H54 (cell line): Measurements from ENCODE around the gene WNT7A.

Experiments
- DNase-seq: peaks from one replicate; pipeline ENCODE4 v3.0.0; 2011; ENCODE audit warnings: low spot score, mixed read lengths; ENCODE audit not compliant: insufficient read length
- FAIRE-seq: peaks from 3 replicates; lab custom pipeline; 2011; peaks lifted over from hg19 to GRCh38; lab: Jason Lieb, UNC
- POLR2A ChIP-seq: IDR thresholded peaks from 2 replicates; pipeline ENCODE4 v1.6.1; 2011; ENCODE audit warnings: low read depth, mild to moderate bottlenecking, low read length

The WNT7A gene

DNA sequence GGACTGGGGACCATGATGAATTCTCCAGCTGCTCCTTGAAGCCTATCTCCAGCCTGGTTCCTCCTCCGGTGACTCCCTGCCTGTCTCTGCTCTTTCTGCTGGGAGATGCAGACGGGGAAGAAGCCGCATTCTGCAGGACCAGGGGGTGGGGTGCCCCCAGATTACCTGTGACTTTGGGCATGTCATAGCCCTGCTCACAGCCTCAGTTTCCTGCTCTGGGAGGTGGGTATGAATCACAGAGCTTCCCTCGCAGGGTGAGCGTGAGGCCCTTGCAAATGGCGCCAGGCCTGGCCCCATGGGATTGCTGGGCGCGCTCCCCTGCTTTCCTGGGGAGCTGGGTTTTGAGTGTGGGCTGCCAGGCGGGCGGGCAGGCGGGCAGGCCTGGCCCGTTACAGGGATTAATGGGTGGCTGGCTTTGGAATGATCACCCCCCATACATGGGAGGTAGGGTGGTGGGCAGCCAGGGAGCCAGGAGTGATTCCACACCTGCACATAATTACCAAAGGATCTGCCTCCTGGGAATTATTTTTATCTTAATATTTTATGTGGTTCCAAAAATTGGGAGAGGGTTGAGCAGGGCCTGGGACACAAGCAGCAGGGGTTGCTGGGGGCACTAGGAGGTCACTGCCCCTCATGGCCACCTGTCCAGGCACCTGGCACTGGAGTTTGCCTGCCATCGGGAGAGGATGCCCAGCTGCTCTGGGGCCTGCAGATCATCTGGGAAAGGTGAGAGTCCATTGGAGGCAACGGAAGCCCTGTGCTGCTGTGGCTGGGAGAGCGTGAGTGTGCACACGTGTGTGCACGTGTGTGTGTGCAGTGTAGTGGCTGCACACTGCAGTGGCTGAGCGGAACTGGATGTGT is 106.8 kb downstream of the WNT7A start:
- DNase-seq (no peak), FAIRE-seq (no peak)
- TF ChIP-seq POLR2A, result no peak

DNA sequence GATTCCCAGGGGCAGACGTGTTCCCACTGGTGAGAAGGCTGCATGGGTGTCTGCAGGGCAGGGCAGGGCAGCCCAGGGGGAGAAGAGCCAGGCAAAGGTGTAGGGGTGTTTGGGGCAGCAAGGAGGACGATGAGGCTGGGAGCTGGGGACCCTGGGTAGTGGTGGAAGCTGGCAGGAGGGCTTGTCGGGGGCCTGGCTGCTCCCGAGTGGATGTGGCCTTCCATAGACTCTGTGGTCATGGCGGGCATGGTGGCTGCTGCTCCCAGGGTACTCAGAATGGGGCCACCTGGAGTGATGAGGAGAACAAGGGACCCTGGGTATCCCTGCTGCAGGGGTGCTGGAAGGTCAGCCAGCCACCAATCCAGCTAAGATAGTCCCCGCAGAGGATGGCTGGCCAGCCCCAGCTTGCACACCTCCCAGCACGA is 107.5 kb downstream of the WNT7A start:
- FAIRE-seq (no peak), DNase-seq (no peak)
- no peak for TF ChIP-seq POLR2A

DNA sequence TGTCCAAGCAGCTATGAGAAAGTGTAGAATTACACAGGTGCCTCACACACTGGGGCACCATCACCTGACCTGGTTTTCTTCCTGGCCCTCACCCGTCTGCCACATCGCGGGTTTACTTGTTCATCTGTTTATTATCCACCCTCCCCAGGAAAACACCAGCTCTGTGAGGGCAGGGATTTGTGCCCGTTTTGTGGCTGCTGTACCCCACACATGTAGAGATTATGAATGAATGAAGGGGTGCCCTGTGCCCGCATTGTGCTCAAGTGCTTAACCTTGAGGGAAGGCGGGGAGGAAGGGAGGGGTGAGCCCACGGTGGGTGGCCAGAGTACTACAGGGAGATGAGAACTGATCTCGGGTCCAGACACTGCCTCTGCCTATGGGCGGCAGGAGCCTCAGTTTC is 108.4 kb downstream of the WNT7A start:
- no peak for FAIRE-seq

DNA sequence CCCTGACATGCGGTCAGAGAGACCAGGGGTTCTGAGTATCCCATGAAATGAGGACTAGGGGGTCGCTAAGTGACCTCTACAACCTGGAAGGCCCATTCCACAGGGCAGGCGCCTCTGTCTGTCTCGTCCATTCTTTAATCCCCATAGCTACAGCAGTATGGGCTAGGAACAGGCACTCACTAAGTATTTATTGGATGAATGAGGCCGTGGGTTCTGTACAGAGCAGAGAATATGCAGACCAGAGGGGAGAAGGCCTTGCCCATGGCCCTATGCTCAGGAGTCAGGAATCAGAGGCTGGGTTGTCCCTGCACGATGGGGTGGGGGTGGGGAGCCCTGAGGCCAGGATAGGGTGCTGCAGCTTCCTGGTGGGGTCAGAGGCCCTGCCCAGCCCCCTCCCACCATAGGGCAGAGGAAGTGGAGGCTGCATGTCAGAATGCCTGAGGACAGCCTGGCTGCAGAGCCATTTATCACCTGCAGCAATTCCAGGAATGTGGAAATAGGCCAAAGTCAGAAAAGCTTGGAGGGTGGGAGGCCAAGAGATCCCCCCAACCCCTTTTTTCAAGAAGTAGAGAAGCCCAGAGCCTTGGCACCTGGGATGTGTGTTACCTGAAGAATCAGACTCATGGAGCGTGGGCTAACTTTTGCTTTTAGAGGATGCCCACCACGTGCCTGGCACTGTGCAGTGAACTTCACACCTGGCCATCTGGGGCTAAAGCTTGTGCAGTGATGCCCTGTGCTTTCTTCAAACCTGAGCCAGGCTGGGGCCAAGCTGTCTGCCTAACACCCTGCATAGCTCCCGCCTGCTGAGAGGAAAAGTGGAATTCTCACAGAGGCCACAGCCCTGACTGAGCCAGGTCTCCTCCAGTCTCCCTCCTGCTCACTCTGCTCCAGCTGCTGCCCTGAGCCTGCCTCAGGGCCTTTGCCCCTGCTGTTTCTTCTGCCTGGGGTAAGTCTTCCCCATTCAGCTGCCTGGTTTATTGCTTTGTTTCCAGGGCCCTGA is 109.4 kb downstream of the WNT7A start:
- no peak for TF ChIP-seq POLR2A
- DNase-seq, result no peak
- no peak for FAIRE-seq

More for the DNA sequence above, 108.4 kb downstream of the WNT7A start:
- no peak for TF ChIP-seq POLR2A
- no peak for DNase-seq

DNA sequence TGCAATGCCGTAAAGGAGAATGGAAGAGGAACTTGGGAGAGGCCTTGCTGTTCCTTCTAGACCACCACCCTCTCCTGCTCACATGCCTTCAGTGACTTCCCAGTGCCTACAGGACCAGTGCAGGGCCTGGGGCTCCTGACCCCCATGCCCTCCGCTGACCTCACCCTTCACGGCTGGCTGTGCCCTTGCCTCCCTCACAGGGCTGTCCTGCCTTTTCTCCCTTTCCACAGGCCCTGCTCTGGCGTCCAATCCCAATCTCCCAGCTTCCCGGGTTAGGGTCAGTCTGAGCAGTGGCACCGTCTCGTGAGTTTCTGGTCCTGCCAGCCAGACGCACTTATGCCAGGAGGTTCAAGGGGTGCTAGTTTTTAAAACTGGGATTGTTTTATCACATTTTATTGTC is 110.4 kb downstream of the WNT7A start:
- FAIRE-seq (no peak), DNase-seq (no peak)
- TF ChIP-seq POLR2A, result no peak

DNA sequence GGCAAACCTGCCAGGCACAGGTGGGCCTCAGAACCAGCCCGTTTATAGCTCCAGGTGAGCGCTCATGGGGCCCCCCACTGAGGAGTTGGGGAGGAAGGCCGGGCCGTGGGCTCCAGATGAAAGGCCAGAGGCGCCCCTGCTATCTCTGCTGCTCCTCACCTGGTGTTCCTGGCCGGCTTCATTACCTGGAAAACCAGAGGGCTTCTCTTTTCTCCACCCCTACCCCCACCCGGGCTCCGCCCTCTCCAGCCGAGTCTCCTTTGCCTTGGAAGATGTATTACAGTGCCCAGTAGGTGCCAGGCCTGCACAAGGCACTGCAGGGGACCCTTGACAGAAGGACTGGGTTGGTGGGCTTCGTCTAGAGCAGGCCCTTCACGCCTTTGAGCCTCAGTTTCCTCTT is 111.4 kb downstream of the WNT7A start:
- DNase-seq (no peak), FAIRE-seq (no peak)
- no peak for TF ChIP-seq POLR2A

DNA sequence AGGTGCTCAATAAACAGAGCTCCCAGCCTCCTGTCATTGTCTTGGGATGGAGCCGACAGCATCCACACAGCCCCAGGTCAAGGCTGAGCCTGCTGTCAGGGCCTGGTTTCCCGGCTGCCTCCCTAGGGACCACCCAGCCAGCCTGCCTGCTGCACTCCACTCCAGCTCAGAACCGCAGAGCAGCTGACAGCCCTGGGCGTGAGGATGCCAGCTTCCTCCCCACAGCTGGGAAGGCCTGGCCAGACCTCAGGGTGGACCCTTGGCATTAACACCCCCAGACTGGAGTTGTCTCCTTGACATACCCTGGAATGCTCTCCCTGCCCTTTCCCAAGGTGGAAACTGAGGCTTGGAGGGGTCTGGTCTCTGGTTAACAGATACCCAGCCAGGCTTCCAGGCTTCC is 112.0 kb downstream of the WNT7A start:
- TF ChIP-seq POLR2A, result no peak
- no peak for DNase-seq
- no peak for FAIRE-seq

DNA sequence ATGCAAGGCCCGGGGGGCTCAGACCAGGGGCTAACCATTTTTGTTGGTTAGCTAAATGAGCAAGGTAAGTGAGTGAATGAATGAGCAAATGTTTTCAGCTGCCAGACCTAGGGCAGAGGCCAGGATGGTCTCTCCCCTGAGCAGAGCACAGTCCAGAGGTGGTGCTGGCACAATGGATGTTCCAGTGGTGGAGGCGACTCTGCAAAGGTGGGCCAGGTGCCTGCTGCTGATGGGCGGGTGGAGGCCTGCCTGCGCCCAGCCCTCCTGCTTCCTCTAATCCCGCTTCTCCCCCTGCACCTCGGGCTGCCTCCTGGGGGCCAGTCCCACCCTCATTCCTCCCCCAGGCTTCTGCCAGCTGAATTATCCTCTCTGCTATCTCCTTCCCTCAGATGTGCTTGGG is 112.8 kb downstream of the WNT7A start:
- no peak for FAIRE-seq
- DNase-seq, result no peak
- no peak for TF ChIP-seq POLR2A
